CD4-positive, CD25-positive, alpha-beta regulatory T cell (primary cell): ENCODE data around the gene ECSIT. TPM values are rescaled to one million over a fixed set of nuclear protein-coding genes. Genes with fewer than 3 reads are reported as not detected.
A peak's percentile ranks its signal among the peaks of the same experiment; 100 is the strongest.
"Not testable (repeated sequence)": the region's sequence is repeated elsewhere in the genome, so short reads cannot be mapped to it uniquely, and the experiment has no call there.

Experiments used
- ATAC-seq, 2 donors: fragments of 150-1000 bp; cut with Tn5 transposase; one replicate each; pipeline ENCODE4 v1.10.0; 2021; ENCODE audit warnings: low read depth in 2 of 2, moderate number of reproducible peaks in 2 of 2, moderate library complexity in 1 of 2
- DNase-seq, 3 donors: peaks; one replicate each; pipeline versions ENCODE4 v3.0.0 to v3.0.0-alpha.2; 2012 to 2022; ENCODE audit warnings: mixed read lengths in 1 of 3
- H3K27ac ChIP-seq: one replicate; pipeline ENCODE4 v1.7.0; 2013; ENCODE audit warnings: mild to moderate bottlenecking, low read length; ENCODE audit not compliant: insufficient read depth, poor library complexity, severe bottlenecking
- H3K27me3 ChIP-seq: one replicate; pipeline ENCODE4 v1.7.0; 2013; ENCODE audit warnings: low read length; ENCODE audit not compliant: control insufficient read depth, insufficient read depth
- H3K36me3 ChIP-seq: one replicate; pipeline ENCODE4 v1.7.0; 2013; ENCODE audit warnings: mild to moderate bottlenecking, low read length, moderate library complexity; ENCODE audit not compliant: control insufficient read depth, insufficient read depth
- H3K4me1 ChIP-seq: 2 replicates; pipeline ENCODE4 v1.7.0; 2013; ENCODE audit warnings: mild to moderate bottlenecking, low read length; ENCODE audit not compliant: insufficient read depth, control insufficient read depth, poor library complexity, severe bottlenecking
- H3K4me3 ChIP-seq: one replicate; pipeline ENCODE4 v1.7.0; 2013; ENCODE audit warnings: low read depth, mild to moderate bottlenecking, low read length, moderate library complexity
- H3K9me3 ChIP-seq, 2 experiments: 1 replicate in 1 of 2; 2 replicates in 1 of 2; pipeline ENCODE4 v1.7.0; 2013; ENCODE audit warnings: low read length in 2 of 2, mild to moderate bottlenecking in 1 of 2, moderate library complexity in 1 of 2; ENCODE audit not compliant: control insufficient read depth in 2 of 2
- H3K27ac Mint-ChIP-seq, 3 donors: one replicate each; pipeline ENCODE4 v1.8.0; 2020 to 2022; ENCODE audit warnings: mild to moderate bottlenecking in 3 of 3, mixed read lengths in 3 of 3, moderate library complexity in 2 of 3
- H3K27me3 Mint-ChIP-seq: one replicate; pipeline ENCODE4 v1.8.0; 2022; ENCODE audit warnings: mild to moderate bottlenecking, mixed read lengths
- H3K36me3 Mint-ChIP-seq: one replicate; pipeline ENCODE4 v1.8.0; 2020; ENCODE audit warnings: mixed read lengths
- H3K4me1 Mint-ChIP-seq, 4 donors: one replicate each; pipeline ENCODE4 v1.8.0; 2020 to 2022; ENCODE audit warnings: mixed read lengths in 4 of 4, mild to moderate bottlenecking in 1 of 4
- H3K4me3 Mint-ChIP-seq, 4 donors: one replicate each; pipeline ENCODE4 v1.8.0; 2020 to 2022; ENCODE audit warnings: mild to moderate bottlenecking in 4 of 4, mixed read lengths in 4 of 4, moderate library complexity in 3 of 4
- H3K9me3 Mint-ChIP-seq, 7 donors: one replicate each; pipeline ENCODE4 v1.8.0; 2020 to 2022; ENCODE audit warnings: mixed read lengths in 7 of 7, mild to moderate bottlenecking in 3 of 7, moderate library complexity in 2 of 7
- polyA plus RNA-seq, 4 donors: library from polyadenylated mRNA; unstranded; fragments of 300-500 nt; fragmentation: Illumina TruSeq; gene quantifications; one replicate each; pipeline ENCODE4 v1.2.3, GENCODE V29; 2021
- total RNA-seq: library from RNA; stranded (reverse); gene quantifications from one replicate; pipeline ENCODE4 v1.2.3, GENCODE V29; 2022

The ECSIT gene, protein sequence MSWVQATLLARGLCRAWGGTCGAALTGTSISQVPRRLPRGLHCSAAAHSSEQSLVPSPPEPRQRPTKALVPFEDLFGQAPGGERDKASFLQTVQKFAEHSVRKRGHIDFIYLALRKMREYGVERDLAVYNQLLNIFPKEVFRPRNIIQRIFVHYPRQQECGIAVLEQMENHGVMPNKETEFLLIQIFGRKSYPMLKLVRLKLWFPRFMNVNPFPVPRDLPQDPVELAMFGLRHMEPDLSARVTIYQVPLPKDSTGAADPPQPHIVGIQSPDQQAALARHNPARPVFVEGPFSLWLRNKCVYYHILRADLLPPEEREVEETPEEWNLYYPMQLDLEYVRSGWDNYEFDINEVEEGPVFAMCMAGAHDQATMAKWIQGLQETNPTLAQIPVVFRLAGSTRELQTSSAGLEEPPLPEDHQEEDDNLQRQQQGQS
- total RNA-seq (39.3 TPM), polyA plus RNA-seq (10 to 100 TPM; 27.3 to 39.2 (median 36.1) TPM)

DNA sequence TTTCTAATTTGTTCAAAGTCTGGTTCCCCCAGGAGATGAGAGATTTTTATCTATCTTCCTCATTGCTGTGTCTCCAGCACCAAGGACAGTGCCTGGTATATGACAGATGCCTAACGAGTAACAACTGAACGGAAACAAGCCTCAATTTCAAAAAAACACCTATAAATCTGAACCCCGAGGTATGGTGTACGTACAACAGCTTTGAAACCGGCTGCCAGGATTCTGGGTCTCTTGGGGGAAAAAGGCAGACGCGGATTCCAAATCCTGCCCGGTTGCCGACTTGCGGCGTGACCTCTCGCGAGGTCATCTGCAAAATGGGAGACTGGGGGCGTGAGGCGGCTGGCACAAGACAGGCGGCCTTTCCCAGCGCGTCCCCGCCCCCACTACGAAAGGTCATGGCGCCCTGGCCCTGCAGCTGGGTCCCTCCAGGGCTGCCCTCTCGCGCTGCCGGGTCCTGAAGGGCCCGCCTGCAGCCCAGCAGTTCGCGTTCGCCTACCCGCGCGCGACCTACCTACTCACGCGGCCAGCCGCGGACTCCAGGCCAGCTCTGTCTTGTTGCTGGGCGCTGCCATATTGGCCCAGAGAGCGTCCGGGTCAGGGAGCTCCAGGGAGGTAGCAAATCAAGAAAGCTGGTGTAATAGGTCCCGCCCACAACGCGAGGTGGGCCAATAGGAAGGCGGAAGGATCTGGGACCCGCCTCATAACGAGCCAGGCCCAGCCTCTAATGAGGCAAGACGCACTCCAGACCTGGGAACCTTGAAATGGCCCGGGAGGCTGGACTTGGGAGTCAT is at the start of gene ECSIT:
Gene ECSIT (minus strand): TSS at position 584 of the 791 bp plus-strand sequence. CDS start 9,964 bp downstream, outside the sequence.
- no peaks in the 10 kb centered on the region for H3K9me3 Mint-ChIP-seq
- Histone ChIP-seq H3K4me3 (peak within 1 kb of the TSS; percentile 93), H3K9me3 (no peaks in the 10 kb centered on the region), H3K27me3 (no peaks in the 10 kb centered on the region), H3K36me3 (peaks cover 8% of the 10 kb centered on the region), H3K27ac (peak within 1 kb of the TSS; percentile 85), H3K4me1 (peaks cover 10% of the 10 kb centered on the region)
- ATAC-seq (peak; percentile 99 to 100), DNase-seq (peak; percentile 85 to 96 (median 91))
- peak within 1 kb of the TSS; percentile 87 to 97 (median 95) for H3K4me3 Mint-ChIP-seq
- peak within 1 kb of the TSS; percentile 95 to 96 (median 95) for H3K27ac Mint-ChIP-seq
- peaks cover 4 to 22% (median 14%) of the 10 kb centered on the region in 4 donors for H3K4me1 Mint-ChIP-seq
- H3K36me3 Mint-ChIP-seq, result peaks cover 4% of the 10 kb centered on the region
- H3K27me3 Mint-ChIP-seq, result peaks cover 7% of the 10 kb centered on the region

DNA sequence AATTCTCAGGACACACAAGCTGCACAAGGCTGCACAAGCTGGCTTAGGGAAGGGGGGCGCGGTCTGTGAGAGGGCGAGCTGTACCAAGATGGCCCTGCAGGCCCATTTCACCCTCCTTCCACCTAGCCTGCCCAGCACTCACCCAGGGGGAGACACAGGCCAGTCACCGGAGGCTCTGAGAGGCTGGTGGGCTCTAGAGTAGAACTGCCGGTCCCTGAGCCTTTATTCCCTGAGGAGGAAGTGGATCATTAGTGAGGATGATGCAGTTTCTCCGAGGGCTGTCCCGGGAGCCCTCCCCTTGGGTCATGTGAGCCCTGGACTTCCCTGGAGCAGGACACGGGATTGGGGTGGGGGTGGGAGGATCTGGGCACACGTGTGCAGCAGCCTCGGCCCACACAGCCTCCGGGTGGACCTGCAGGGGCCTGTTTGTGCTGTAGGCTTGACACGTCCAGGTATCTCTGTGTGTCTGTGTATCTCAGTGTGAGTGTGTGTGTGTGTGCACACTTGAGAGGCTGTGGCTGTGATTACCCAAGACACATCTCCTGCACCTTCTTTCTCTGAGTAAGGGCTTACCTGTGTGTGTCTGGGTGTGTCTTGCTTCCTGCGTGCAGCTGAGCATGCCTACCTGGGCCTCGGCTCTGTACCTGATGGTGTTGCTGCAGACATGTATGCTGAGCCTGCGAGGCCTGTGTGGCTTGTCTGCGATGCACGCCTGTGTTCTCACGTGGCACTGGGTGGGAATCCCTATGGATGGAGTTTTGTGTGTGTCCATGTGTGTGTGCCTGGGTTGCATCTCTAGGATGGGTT is 48.7 kb upstream of the ECSIT start, which contains the start of gene ACP5:
Gene ACP5 (minus strand): TSS at position 195 of the 807 bp plus-strand sequence. CDS start 328 bp downstream, outside the sequence.
- H3K9me3 ChIP-seq, result no peaks in the 10 kb centered on the region
- no peak for DNase-seq

DNA sequence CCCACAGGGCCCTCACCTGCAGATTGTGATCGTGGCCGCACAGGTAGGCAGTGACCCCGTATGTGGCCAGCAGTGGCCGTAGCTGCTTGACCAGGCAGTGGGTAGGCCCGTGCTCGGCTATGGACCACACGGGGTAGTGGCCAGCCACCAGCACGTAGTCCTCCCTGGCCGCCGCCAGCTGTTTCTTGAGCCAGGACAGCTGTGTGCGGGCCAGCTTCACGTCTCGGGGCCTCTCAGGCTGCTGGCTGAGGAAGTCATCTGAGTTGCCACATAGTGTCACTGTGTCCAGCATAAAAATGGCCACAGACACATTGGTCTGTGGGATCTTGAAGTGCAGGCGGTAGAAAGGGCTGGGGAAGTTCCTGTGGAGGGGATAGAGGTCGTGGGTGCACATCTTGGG is 47.3 kb upstream of the ECSIT start:
- no peak overlapping the region for H3K27ac Mint-ChIP-seq
- H3K9me3 Mint-ChIP-seq, result no peaks in the 10 kb centered on the region
- peaks cover 30% of the 10 kb centered on the region for H3K4me1 ChIP-seq
- peaks cover 7% of the 10 kb centered on the region for H3K36me3 Mint-ChIP-seq
- H3K36me3 ChIP-seq, result peaks cover 5% of the 10 kb centered on the region
- H3K27me3 ChIP-seq, result no peaks in the 10 kb centered on the region
- H3K4me3 ChIP-seq, result no peak overlapping the region
- peaks cover 0 to 32% (median 14%) of the 10 kb centered on the region in 4 donors for H3K4me1 Mint-ChIP-seq
- peak overlapping the region; percentile 22 to 75 (median 54) for H3K4me3 Mint-ChIP-seq
- no peaks in the 10 kb centered on the region for H3K27me3 Mint-ChIP-seq
- no peaks in the 10 kb centered on the region for H3K9me3 ChIP-seq
- DNase-seq (no peak), ATAC-seq (no peak)
- no peak overlapping the region for H3K27ac ChIP-seq

More for the DNA sequence above, 48.7 kb upstream of the ECSIT start, which contains the start of gene ACP5:
- Mint-ChIP-seq H3K9me3 (no peaks in the 10 kb centered on the region), H3K27me3 (no peaks in the 10 kb centered on the region), H3K4me1 (peaks cover 6 to 43% (median 22%) of the 10 kb centered on the region in 4 donors), H3K4me3 (peak within 1 kb of the TSS; percentile 80 to 93 (median 87)), H3K27ac (peak within 1 kb of the TSS; percentile 73 to 85 (median 84)), H3K36me3 (peaks cover 7% of the 10 kb centered on the region)
- H3K36me3 ChIP-seq, result peaks cover 5% of the 10 kb centered on the region
- peak within 1 kb of the TSS; percentile 59 for H3K27ac ChIP-seq
- H3K4me3 ChIP-seq, result peak within 1 kb of the TSS; percentile 32
- ATAC-seq, result no peak
- peaks cover 43% of the 10 kb centered on the region for H3K4me1 ChIP-seq
- no peaks in the 10 kb centered on the region for H3K27me3 ChIP-seq

DNA sequence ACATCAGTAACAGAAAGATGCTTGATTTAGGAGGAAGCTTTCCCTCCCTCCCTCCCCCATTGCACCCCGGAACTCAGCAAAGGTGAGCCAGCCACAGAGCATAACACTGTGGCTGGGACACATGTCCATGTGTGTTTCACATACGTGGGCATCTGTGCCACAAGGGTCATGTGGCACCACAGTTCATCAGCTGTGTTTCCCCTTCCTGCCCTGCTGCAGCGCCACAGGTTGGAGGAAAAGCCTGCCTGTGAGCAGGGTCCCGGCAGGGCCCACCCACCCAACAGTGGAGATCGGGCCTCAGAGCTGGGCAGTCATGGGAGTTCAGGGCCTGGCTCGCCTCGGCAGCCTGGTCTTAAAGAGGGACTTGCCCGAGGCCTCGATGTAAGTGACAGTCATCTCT is 45.8 kb upstream of the ECSIT start:
- Mint-ChIP-seq H3K9me3 (no peaks in the 10 kb centered on the region), H3K4me3 (no peak overlapping the region), H3K27ac (peak overlapping the region in 1 of 3 donors; percentile 58), H3K27me3 (no peaks in the 10 kb centered on the region), H3K36me3 (peaks cover 7% of the 10 kb centered on the region), H3K4me1 (peaks cover 0 to 22% (median 9%) of the 10 kb centered on the region in 4 donors)
- DNase-seq (peak in 1 of 3 donors; percentile 33), ATAC-seq (no peak)
- Histone ChIP-seq H3K4me1 (peaks cover 19% of the 10 kb centered on the region), H3K4me3 (no peak overlapping the region), H3K9me3 (no peaks in the 10 kb centered on the region), H3K36me3 (peaks cover 5% of the 10 kb centered on the region), H3K27ac (no peak overlapping the region), H3K27me3 (no peaks in the 10 kb centered on the region)

DNA sequence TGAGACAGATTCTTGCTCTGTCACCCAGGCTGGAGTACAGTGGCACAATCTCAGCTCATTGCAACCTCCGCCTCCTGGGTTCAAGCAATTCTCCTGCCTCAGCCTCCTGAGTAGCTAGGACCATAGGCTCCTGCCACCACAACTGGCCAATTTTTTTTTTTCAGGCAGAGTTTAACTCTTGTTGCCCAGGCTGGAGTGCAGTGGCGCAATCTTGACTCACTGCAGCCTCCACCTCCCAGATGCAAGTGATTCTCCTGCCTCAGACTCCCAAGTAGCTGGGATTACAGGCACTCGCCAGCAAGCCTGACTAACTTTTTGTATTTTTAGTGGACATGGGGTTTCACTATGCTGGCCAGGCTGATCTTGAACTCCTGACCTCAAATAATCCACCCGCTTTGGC is 44.8 kb upstream of the ECSIT start:
- H3K4me1 ChIP-seq, result peaks cover 14% of the 10 kb centered on the region
- not testable (repeated sequence) for H3K4me3 Mint-ChIP-seq, H3K9me3 ChIP-seq, ATAC-seq, H3K4me3 ChIP-seq, H3K27ac Mint-ChIP-seq, H3K27ac ChIP-seq, H3K36me3 ChIP-seq, H3K9me3 Mint-ChIP-seq, H3K27me3 Mint-ChIP-seq, DNase-seq, H3K27me3 ChIP-seq, H3K36me3 Mint-ChIP-seq
- peaks cover 0 to 18% (median 9%) of the 10 kb centered on the region in 4 donors for H3K4me1 Mint-ChIP-seq

DNA sequence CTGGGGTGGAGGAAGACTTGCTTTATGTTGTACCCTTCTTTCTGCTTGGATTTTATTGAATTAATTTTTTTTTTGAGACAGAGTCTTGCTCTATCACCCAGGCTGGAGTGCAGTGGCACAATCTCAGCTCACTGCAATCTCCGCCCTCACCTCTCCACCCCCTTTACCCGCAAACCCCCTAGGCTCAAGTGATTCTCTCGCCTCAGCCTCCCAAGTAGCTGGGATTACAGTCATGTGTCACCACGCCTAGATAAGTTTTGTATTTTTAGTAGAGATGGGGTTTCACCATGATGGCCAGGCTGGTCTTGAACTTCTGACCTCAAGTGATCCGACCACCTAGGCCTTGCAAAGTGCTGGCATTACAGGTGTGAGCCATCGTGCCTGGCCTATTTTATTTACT is 44.4 kb upstream of the ECSIT start:
- not testable (repeated sequence) for H3K9me3 ChIP-seq, H3K27me3 Mint-ChIP-seq, H3K27me3 ChIP-seq, H3K36me3 ChIP-seq, DNase-seq, H3K9me3 Mint-ChIP-seq, H3K4me3 Mint-ChIP-seq, H3K36me3 Mint-ChIP-seq, H3K4me3 ChIP-seq, H3K27ac ChIP-seq, H3K27ac Mint-ChIP-seq, H3K4me1 ChIP-seq, ATAC-seq
- peaks cover 0 to 16% (median 9%) of the 10 kb centered on the region in 4 donors for H3K4me1 Mint-ChIP-seq

DNA sequence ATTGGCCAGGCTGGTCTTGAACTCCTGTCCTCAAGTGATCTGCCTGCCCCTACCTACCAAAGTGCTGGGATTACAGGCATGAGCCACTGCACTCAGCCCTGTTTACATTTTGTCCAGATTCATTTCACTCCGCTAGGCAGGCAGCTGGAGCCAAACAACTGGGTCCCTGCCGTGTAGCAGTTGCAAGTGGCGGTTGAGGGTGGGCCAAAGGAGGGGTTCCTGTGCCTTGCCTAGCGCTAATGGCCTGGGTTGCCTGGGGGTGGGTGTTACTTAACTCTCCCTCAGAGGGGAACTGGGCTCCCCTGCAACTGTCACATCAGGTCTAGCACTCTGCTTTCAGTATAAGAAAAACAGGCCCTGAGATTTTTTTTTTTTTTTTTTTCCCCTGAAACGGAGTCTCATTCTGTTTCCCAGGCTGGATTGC is 41.1 kb upstream of the ECSIT start:
- Mint-ChIP-seq H3K4me3 (no peak overlapping the region), H3K4me1 (no peaks in the 10 kb centered on the region), H3K27ac (no peak overlapping the region), H3K9me3 (no peaks in the 10 kb centered on the region), H3K36me3 (peaks cover 3% of the 10 kb centered on the region), H3K27me3 (no peaks in the 10 kb centered on the region)
- Histone ChIP-seq H3K27ac (no peak overlapping the region), H3K27me3 (no peaks in the 10 kb centered on the region), H3K4me1 (no peaks in the 10 kb centered on the region), H3K36me3 (no peaks in the 10 kb centered on the region), H3K4me3 (no peak overlapping the region), H3K9me3 (no peaks in the 10 kb centered on the region)
- DNase-seq (no peak), ATAC-seq (no peak)
